Measurements from ENCODE around the gene BBX.

BBX gene

GRCh38 chr3:107650788-107651187, 128.0 kb downstream of the BBX start:
- no peak overlapping the region for H3K4me2 ChIP-seq (ENCODE audit: insufficient read depth, low read length)
- DNase-seq (no peak), ATAC-seq (ENCODE audit: insufficient read depth, low read depth) (no peak)
- no peak overlapping the region for H2AFZ ChIP-seq (ENCODE audit: low read depth, low read length)
- no peaks in the 10 kb centered on the region for H3K27me3 ChIP-seq (ENCODE audit: insufficient read depth, low read length, poor library complexity)
- H3K9ac ChIP-seq (ENCODE audit: low read depth, low read length): no peak overlapping the region
- no peaks in the 10 kb centered on the region for H3K9me3 ChIP-seq (ENCODE audit: insufficient read depth, low read length, severe bottlenecking)
- peaks cover 17% of the 10 kb centered on the region for H3K36me3 ChIP-seq (ENCODE audit: insufficient read depth, low read length)
- TF ChIP-seq EZH2 (IDR thresholded peaks at IDR 0.05; ENCODE audit: borderline replicate concordance, low read depth, low read length, severe bottlenecking) (no peak), CTCF (IDR thresholded peaks at IDR 0.05; ENCODE audit: borderline replicate concordance, extremely low read depth, low read length, poor library complexity, severe bottlenecking) (no peak)
- H3K4me3 ChIP-seq (ENCODE audit: low read depth in 1 of 2, low read length in 2 of 2): no peak overlapping the region
- no peak overlapping the region for H3K27ac ChIP-seq (ENCODE audit: low read length)
- no peaks in the 10 kb centered on the region for H3K4me1 ChIP-seq (ENCODE audit: insufficient read depth, low read length)
- H3K79me2 ChIP-seq (ENCODE audit: insufficient read depth, low read length): 0 out of 2 replicates have a peak, but pooled peaks cover 3% of the 10 kb centered on the region
- no peaks in the 10 kb centered on the region for H4K20me1 ChIP-seq (ENCODE audit: insufficient read depth, low read length)

GRCh38 chr3:107651782-107652181, 129.0 kb downstream of the BBX start:
- no peak overlapping the region for H3K4me2 ChIP-seq (ENCODE audit: insufficient read depth, low read length)
- no peaks in the 10 kb centered on the region for H4K20me1 ChIP-seq (ENCODE audit: insufficient read depth, low read length)
- no peak for TF ChIP-seq EZH2 (IDR thresholded peaks at IDR 0.05; ENCODE audit: borderline replicate concordance, low read depth, low read length, severe bottlenecking)
- no peak for TF ChIP-seq CTCF (IDR thresholded peaks at IDR 0.05; ENCODE audit: borderline replicate concordance, extremely low read depth, low read length, poor library complexity, severe bottlenecking)
- no peaks in the 10 kb centered on the region for H3K27me3 ChIP-seq (ENCODE audit: insufficient read depth, low read length, poor library complexity)
- H3K4me3 ChIP-seq (ENCODE audit: low read depth in 1 of 2, low read length in 2 of 2): no peak overlapping the region
- ATAC-seq (ENCODE audit: insufficient read depth, low read depth) (no peak), DNase-seq (no peak)
- H3K79me2 ChIP-seq (ENCODE audit: insufficient read depth, low read length): 0 out of 2 replicates have a peak, but pooled peaks cover 3% of the 10 kb centered on the region
- peaks cover 17% of the 10 kb centered on the region for H3K36me3 ChIP-seq (ENCODE audit: insufficient read depth, low read length)
- H3K4me1 ChIP-seq (ENCODE audit: insufficient read depth, low read length): no peaks in the 10 kb centered on the region
- no peak overlapping the region for H3K9ac ChIP-seq (ENCODE audit: low read depth, low read length)
- H2AFZ ChIP-seq (ENCODE audit: low read depth, low read length): no peak overlapping the region
- no peaks in the 10 kb centered on the region for H3K9me3 ChIP-seq (ENCODE audit: insufficient read depth, low read length, severe bottlenecking)
- H3K27ac ChIP-seq (ENCODE audit: low read length): no peak overlapping the region

GRCh38 chr3:107654218-107654617, 131.5 kb downstream of the BBX start:
- Histone ChIP-seq H4K20me1 (ENCODE audit: insufficient read depth, low read length) (no peaks in the 10 kb centered on the region), H3K27ac (ENCODE audit: low read length) (no peak overlapping the region), H3K9ac (ENCODE audit: low read depth, low read length) (no peak overlapping the region), H3K9me3 (ENCODE audit: insufficient read depth, low read length, severe bottlenecking) (no peaks in the 10 kb centered on the region), H3K4me2 (ENCODE audit: insufficient read depth, low read length) (no peak overlapping the region), H3K27me3 (ENCODE audit: insufficient read depth, low read length, poor library complexity) (no peaks in the 10 kb centered on the region), H2AFZ (ENCODE audit: low read depth, low read length) (no peak overlapping the region), H3K4me1 (ENCODE audit: insufficient read depth, low read length) (no peaks in the 10 kb centered on the region), H3K4me3 (ENCODE audit: low read depth in 1 of 2, low read length in 2 of 2) (no peak overlapping the region), H3K79me2 (ENCODE audit: insufficient read depth, low read length) (0 out of 2 replicates have a peak, but pooled peaks cover 3% of the 10 kb centered on the region), H3K36me3 (ENCODE audit: insufficient read depth, low read length) (peaks cover 2% of the 10 kb centered on the region; the same call in 1 of the 2 replicates)
- TF ChIP-seq CTCF (IDR thresholded peaks at IDR 0.05; ENCODE audit: borderline replicate concordance, extremely low read depth, low read length, poor library complexity, severe bottlenecking): no peak
- no peak for TF ChIP-seq EZH2 (IDR thresholded peaks at IDR 0.05; ENCODE audit: borderline replicate concordance, low read depth, low read length, severe bottlenecking)
- DNase-seq (no peak), ATAC-seq (ENCODE audit: insufficient read depth, low read depth) (no peak)

- Histone ChIP-seq H3K27ac (ENCODE audit: low read length) (no peak overlapping the region), H3K4me3 (ENCODE audit: low read depth in 1 of 2, low read length in 2 of 2) (no peak overlapping the region), H3K4me1 (ENCODE audit: insufficient read depth, low read length) (no peaks in the 10 kb centered on the region), H3K9me3 (ENCODE audit: insufficient read depth, low read length, severe bottlenecking) (no peaks in the 10 kb centered on the region), H4K20me1 (ENCODE audit: insufficient read depth, low read length) (0 out of 2 replicates have a peak, but pooled peaks cover 3% of the 10 kb centered on the region), H2AFZ (ENCODE audit: low read depth, low read length) (no peak overlapping the region), H3K9ac (ENCODE audit: low read depth, low read length) (no peak overlapping the region), H3K4me2 (ENCODE audit: insufficient read depth, low read length) (no peak overlapping the region), H3K79me2 (ENCODE audit: insufficient read depth, low read length) (no peaks in the 10 kb centered on the region), H3K36me3 (ENCODE audit: insufficient read depth, low read length) (no peaks in the 10 kb centered on the region; the same call in 1 of the 2 replicates), H3K27me3 (ENCODE audit: insufficient read depth, low read length, poor library complexity) (no peaks in the 10 kb centered on the region)
- ATAC-seq (ENCODE audit: insufficient read depth, low read depth): no peak
- no peak for TF ChIP-seq CTCF (IDR thresholded peaks at IDR 0.05; ENCODE audit: borderline replicate concordance, extremely low read depth, low read length, poor library complexity, severe bottlenecking)
- TF ChIP-seq EZH2 (IDR thresholded peaks at IDR 0.05; ENCODE audit: borderline replicate concordance, low read depth, low read length, severe bottlenecking): no peak
- no peak for DNase-seq
Observed at GRCh38 chr3:107657971-107658370, 135.2 kb downstream of the BBX start.

Measured in DND-41 (cell line).